Measurements from ENCODE around the gene UBB.

DNA sequence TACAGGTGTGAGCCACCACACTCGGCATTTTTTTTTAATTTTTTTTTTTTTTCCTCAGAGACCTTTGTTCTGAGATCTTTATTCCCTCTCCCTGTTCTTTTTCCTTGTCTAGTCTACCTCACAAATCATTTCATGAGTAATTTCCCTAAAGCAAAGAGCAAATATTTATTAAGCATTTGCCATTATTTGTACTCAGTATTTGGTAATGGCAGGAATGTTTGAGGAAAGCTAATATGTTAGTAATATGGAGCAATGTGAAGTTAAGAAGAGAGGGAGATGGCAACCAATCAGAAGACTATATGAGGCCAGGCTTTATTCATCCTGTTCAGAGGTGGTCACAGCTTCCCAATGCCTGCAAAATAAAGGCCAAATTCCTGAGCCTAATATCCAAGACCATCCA lies 40.9 kb upstream of the UBB start:
- TF ChIP-seq, protein P1, sequence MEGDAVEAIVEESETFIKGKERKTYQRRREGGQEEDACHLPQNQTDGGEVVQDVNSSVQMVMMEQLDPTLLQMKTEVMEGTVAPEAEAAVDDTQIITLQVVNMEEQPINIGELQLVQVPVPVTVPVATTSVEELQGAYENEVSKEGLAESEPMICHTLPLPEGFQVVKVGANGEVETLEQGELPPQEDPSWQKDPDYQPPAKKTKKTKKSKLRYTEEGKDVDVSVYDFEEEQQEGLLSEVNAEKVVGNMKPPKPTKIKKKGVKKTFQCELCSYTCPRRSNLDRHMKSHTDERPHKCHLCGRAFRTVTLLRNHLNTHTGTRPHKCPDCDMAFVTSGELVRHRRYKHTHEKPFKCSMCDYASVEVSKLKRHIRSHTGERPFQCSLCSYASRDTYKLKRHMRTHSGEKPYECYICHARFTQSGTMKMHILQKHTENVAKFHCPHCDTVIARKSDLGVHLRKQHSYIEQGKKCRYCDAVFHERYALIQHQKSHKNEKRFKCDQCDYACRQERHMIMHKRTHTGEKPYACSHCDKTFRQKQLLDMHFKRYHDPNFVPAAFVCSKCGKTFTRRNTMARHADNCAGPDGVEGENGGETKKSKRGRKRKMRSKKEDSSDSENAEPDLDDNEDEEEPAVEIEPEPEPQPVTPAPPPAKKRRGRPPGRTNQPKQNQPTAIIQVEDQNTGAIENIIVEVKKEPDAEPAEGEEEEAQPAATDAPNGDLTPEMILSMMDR (conservative IDR thresholded peaks at IDR 0.05): no peak
- TF ChIP-seq EZH2 (IDR thresholded peaks at IDR 0.05; ENCODE audit: low read depth): no peak
